Osteoblast (primary cell): ENCODE data around the gene TFPI2. TPM values are rescaled to one million over a fixed set of nuclear protein-coding genes. Genes with fewer than 3 reads are reported as not detected.

ENCODE experiments used
- DNase-seq: peaks from one replicate; pipeline ENCODE4 v3.0.0; 2011; ENCODE audit warnings: low spot score, mixed read lengths; ENCODE audit not compliant: insufficient read length; ENCODE audit errors: missing footprints
- H2AFZ ChIP-seq: 2 replicates; pipeline ENCODE4 v1.6.0; 2011; ENCODE audit warnings: mild to moderate bottlenecking, low read length
- H3K27ac ChIP-seq: 2 replicates; pipeline ENCODE4 v1.5.1; 2011; ENCODE audit warnings: mild to moderate bottlenecking, low read depth, low read length, moderate library complexity
- H3K27me3 ChIP-seq: 2 replicates; pipeline ENCODE4 v1.6.0; 2012; ENCODE audit warnings: mild to moderate bottlenecking, control low read depth, inconsistent platforms, low read length, moderate library complexity; ENCODE audit not compliant: insufficient read depth
- H3K36me3 ChIP-seq: 2 replicates; pipeline ENCODE4 v1.5.1; 2011; ENCODE audit warnings: mild to moderate bottlenecking, low read length, control low read depth, moderate library complexity; ENCODE audit not compliant: insufficient read depth
- H3K4me1 ChIP-seq: 2 replicates; pipeline ENCODE4 v1.5.1; 2011; ENCODE audit warnings: mild to moderate bottlenecking, low read length, control low read depth, moderate library complexity; ENCODE audit not compliant: insufficient read depth
- H3K4me2 ChIP-seq: 2 replicates; pipeline ENCODE4 v1.6.0; 2011; ENCODE audit warnings: mild to moderate bottlenecking, low read length; ENCODE audit not compliant: insufficient read depth
- H3K4me3 ChIP-seq: fragments of 200-600 bp; sonication (generic); 3 replicates; pipeline ENCODE4 v1.5.1; 2012; ENCODE audit warnings: mild to moderate bottlenecking, low read length, inconsistent platforms; ENCODE audit not compliant: insufficient read depth
- H3K79me2 ChIP-seq: 2 replicates; pipeline ENCODE4 v1.6.0; 2012; ENCODE audit warnings: mild to moderate bottlenecking, low read length, control low read depth, inconsistent platforms; ENCODE audit not compliant: insufficient read depth
- H3K9me3 ChIP-seq: 2 replicates; pipeline ENCODE4 v1.5.1; 2011; ENCODE audit warnings: low read depth, low read length, control low read depth
- H4K20me1 ChIP-seq: 2 replicates; pipeline ENCODE4 v1.6.0; 2012; ENCODE audit warnings: mild to moderate bottlenecking, low read length, control low read depth; ENCODE audit not compliant: insufficient read depth
- total RNA-seq: library from RNA; depleted of rRNA; stranded (reverse); fragments of >200 nt; gene quantifications from 2 replicates; pipeline ENCODE4 v1.2.3, GENCODE V29; 2012
- TF ChIP-seq, protein P1 (sequence below): IDR thresholded peaks from 2 replicates; pipeline ENCODE4 v1.5.1; 2011; ENCODE audit warnings: mild to moderate bottlenecking, low read depth, low read length, moderate library complexity; ENCODE audit errors: extremely low read depth

The TFPI2 gene
- total RNA-seq, 1 donor, result 8.7 TPM

DNA sequence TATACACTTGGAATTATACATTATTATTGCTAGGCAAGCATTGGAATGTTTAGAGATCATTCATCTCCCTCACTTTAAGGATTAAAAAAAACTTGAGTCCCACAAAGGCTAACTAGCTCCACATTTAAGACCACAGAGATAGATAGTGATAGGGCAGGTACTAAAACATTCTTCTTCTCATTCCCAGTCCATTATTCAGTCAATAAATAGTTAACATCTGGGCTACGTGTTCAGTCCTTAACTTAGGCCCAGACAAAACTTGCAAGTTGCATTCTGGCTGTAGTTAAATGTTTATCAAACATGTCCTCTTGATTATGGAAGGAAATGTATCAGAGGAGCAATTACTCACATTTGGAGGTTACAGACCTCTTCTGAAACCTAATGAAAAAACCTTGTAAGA is 33.4 kb upstream of the TFPI2 start:
- H3K27ac ChIP-seq, result peak overlapping the region; percentile 91
- peak overlapping the region; percentile 91 for H3K4me2 ChIP-seq
- H3K27me3 ChIP-seq, result no peaks in the 10 kb centered on the region
- H3K4me1 ChIP-seq, result peaks cover 21% of the 10 kb centered on the region
- H3K9me3 ChIP-seq, result no peaks in the 10 kb centered on the region
- H3K4me3 ChIP-seq, result peak overlapping the region; percentile 83
- DNase-seq, result no peak
- no peaks in the 10 kb centered on the region for H4K20me1 ChIP-seq
- TF ChIP-seq, protein P1, sequence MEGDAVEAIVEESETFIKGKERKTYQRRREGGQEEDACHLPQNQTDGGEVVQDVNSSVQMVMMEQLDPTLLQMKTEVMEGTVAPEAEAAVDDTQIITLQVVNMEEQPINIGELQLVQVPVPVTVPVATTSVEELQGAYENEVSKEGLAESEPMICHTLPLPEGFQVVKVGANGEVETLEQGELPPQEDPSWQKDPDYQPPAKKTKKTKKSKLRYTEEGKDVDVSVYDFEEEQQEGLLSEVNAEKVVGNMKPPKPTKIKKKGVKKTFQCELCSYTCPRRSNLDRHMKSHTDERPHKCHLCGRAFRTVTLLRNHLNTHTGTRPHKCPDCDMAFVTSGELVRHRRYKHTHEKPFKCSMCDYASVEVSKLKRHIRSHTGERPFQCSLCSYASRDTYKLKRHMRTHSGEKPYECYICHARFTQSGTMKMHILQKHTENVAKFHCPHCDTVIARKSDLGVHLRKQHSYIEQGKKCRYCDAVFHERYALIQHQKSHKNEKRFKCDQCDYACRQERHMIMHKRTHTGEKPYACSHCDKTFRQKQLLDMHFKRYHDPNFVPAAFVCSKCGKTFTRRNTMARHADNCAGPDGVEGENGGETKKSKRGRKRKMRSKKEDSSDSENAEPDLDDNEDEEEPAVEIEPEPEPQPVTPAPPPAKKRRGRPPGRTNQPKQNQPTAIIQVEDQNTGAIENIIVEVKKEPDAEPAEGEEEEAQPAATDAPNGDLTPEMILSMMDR, result no peak
- peaks cover 44% of the 10 kb centered on the region for H3K79me2 ChIP-seq
- H2AFZ ChIP-seq, result no peak overlapping the region
- H3K36me3 ChIP-seq, result peaks cover 11% of the 10 kb centered on the region

DNA sequence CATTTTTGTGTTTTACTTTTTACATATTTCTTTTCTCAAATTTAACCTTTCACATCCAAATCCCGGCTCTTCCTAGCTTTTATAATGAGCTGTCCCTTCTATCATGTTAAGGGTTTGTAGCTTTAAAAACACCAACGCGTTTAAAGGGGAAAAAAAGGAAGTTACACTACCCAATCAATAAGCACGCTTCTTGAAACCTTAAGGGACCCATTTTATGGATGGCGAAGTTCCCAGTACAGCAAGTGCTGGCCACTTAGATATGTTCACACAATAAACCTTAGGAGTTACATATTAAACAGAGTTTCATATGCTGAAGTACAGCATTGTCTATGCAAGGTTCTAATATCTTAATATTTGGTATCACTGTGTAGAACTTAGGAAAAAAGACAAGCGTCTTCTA is 32.7 kb upstream of the TFPI2 start:
- Histone ChIP-seq H3K4me1 (peaks cover 21% of the 10 kb centered on the region), H3K9me3 (no peaks in the 10 kb centered on the region), H3K27ac (peak overlapping the region; percentile 91), H3K79me2 (peaks cover 44% of the 10 kb centered on the region), H2AFZ (peak overlapping the region; percentile 33), H3K4me2 (peak overlapping the region; percentile 91), H3K36me3 (peaks cover 11% of the 10 kb centered on the region), H3K27me3 (no peaks in the 10 kb centered on the region), H3K4me3 (peak overlapping the region; percentile 83), H4K20me1 (no peaks in the 10 kb centered on the region)
- no peak for DNase-seq
- TF ChIP-seq, protein P1, result no peak

DNA sequence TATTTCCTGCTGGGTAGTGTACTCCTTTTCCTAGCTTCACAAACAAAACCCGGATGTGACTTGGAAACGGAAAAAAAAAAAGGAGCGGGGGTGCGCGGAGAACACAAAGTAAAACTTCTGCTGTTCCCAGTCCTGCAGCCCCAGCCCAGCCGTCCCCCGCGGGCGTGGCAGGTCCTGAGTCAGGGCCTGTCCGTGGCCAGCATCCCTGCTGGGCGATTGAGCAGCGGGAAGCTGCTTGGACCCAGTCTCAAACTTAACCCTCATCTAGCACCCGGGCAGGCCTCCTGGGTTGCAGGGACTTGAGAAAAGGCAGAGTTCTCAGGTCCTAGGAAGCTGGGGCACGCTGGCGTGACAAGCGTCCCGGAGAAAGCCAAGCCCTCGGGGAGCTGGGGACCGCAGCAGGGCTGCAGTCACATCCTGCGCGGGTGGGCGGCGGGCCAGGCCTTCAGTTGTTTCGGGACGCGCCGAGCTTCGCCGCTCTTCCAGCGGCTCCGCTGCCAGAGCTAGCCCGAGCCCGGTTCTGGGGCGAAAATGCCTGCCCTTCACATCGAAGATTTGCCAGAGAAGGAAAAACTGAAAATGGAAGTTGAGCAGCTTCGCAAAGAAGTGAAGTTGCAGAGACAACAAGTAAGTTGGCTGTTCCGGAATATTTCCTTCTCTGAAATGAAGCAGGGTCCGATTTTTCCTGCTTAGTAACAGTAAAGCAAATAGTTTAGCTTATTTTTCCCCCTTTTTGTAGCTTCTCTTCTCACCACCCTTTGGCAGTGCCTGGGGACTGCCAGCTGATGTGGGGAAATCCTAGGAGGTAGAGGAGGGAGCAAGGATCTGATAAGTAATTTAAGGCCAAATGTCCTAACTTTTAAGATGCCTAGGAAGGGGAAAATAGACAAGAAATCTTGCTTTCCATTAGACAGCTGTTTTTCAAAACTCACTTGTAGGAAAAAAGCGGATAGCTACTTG is 31.3 kb upstream of the TFPI2 start, which contains the start of gene GNG11:
GNG11 (plus strand) TSS at position 129 of the 960 bp plus-strand sequence; CDS start at position 532, 403 bp downstream.
- Histone ChIP-seq H3K27ac (peak within 1 kb of the TSS; percentile 91), H2AFZ (peak within 1 kb of the TSS; percentile 97), H3K4me3 (peak within 1 kb of the TSS; percentile 83), H3K4me2 (peak within 1 kb of the TSS; percentile 91), H3K36me3 (peaks cover 8% of the 10 kb centered on the region), H3K27me3 (no peaks in the 10 kb centered on the region), H3K4me1 (peaks cover 21% of the 10 kb centered on the region), H4K20me1 (no peaks in the 10 kb centered on the region), H3K79me2 (peaks cover 44% of the 10 kb centered on the region), H3K9me3 (no peaks in the 10 kb centered on the region)
- DNase-seq, result peak; percentile 87
- TF ChIP-seq, protein P1, result no peak

DNA sequence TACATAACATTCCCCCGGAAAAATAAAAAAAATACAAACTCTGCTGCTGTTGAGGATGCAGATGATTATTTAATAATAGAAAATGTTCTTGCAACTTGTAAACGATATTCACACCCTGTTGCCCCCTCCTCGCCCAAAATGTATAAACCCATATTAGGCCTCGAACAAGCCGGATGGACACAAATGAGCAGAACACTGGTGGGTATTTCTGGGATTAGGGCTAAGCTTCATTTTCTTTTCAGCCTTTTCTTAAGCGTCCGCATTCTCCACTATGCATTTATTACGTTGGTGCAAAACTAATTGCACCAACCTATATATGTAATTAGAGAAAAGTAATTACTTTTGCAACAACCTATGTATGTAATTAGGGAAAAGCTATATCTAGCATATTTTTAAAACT is 30.6 kb upstream of the TFPI2 start:
- peak overlapping the region; percentile 91 for H3K4me2 ChIP-seq
- peak overlapping the region; percentile 83 for H3K4me3 ChIP-seq
- peaks cover 21% of the 10 kb centered on the region for H3K4me1 ChIP-seq
- H3K27ac ChIP-seq, result peak overlapping the region; percentile 91
- DNase-seq, result no peak
- peak overlapping the region; percentile 97 for H2AFZ ChIP-seq
- H3K27me3 ChIP-seq, result no peaks in the 10 kb centered on the region
- no peaks in the 10 kb centered on the region for H3K9me3 ChIP-seq
- TF ChIP-seq, protein P1, result no peak
- no peaks in the 10 kb centered on the region for H4K20me1 ChIP-seq
- H3K79me2 ChIP-seq, result peaks cover 44% of the 10 kb centered on the region
- peaks cover under 1% of the 10 kb centered on the region for H3K36me3 ChIP-seq
